ENCODE data around the gene ZNFX1.

- TF ChIP-seq, protein P1, sequence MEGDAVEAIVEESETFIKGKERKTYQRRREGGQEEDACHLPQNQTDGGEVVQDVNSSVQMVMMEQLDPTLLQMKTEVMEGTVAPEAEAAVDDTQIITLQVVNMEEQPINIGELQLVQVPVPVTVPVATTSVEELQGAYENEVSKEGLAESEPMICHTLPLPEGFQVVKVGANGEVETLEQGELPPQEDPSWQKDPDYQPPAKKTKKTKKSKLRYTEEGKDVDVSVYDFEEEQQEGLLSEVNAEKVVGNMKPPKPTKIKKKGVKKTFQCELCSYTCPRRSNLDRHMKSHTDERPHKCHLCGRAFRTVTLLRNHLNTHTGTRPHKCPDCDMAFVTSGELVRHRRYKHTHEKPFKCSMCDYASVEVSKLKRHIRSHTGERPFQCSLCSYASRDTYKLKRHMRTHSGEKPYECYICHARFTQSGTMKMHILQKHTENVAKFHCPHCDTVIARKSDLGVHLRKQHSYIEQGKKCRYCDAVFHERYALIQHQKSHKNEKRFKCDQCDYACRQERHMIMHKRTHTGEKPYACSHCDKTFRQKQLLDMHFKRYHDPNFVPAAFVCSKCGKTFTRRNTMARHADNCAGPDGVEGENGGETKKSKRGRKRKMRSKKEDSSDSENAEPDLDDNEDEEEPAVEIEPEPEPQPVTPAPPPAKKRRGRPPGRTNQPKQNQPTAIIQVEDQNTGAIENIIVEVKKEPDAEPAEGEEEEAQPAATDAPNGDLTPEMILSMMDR (IDR thresholded peaks at IDR 0.05) = peak; percentile 88 to 96 (median 92)
- no peak for TF ChIP-seq POLR2A (IDR thresholded peaks at IDR 0.05)
These were observed 60.8 kb downstream of the ZNFX1 start for GRCh38 chr20:49216991-49217578.
